ENCODE measurements around the gene TXNRD2.

TXNRD2 gene

GRCh38 chr22:19902245-19902715 is 39.3 kb downstream of the TXNRD2 start:
- DNase-seq, result peak; percentile 79

- no peak for DNase-seq
Measured at GRCh38 chr22:19901577-19902244, 39.9 kb downstream of the TXNRD2 start.

- DNase-seq, result no peak
Measured at GRCh38 chr22:19900707-19901436, 40.7 kb downstream of the TXNRD2 start.

- no peak for DNase-seq
Measured at GRCh38 chr22:19898831-19899567, 42.6 kb downstream of the TXNRD2 start.

- no peak for DNase-seq
Measured at GRCh38 chr22:19898145-19898544, 43.5 kb downstream of the TXNRD2 start.

- DNase-seq, result no peak
Measured at GRCh38 chr22:19897726-19898125, 43.9 kb downstream of the TXNRD2 start.

GRCh38 chr22:19896665-19897355 is 44.8 kb downstream of the TXNRD2 start:
- DNase-seq, result no peak

GRCh38 chr22:19895160-19895849 is 46.3 kb downstream of the TXNRD2 start:
- no peak for DNase-seq

GRCh38 chr22:19893363-19893762 is 48.3 kb downstream of the TXNRD2 start:
- no peak for DNase-seq

GRCh38 chr22:19892925-19893324 is 48.7 kb downstream of the TXNRD2 start:
- no peak for DNase-seq

GRCh38 chr22:19892257-19892879 is 49.2 kb downstream of the TXNRD2 start:
- no peak for DNase-seq

- no peak for DNase-seq
Measured at GRCh38 chr22:19891317-19892256, 50.0 kb downstream of the TXNRD2 start.

- DNase-seq, result no peak
Measured at GRCh38 chr22:19890502-19891316, 50.9 kb downstream of the TXNRD2 start.

- no peak for DNase-seq
Measured at GRCh38 chr22:19889951-19890350, 51.7 kb downstream of the TXNRD2 start.

- no peak for DNase-seq
Measured at GRCh38 chr22:19888131-19888746, 53.4 kb downstream of the TXNRD2 start.

- DNase-seq, result no peak
Measured at GRCh38 chr22:19887256-19887985, 54.2 kb downstream of the TXNRD2 start.

GRCh38 chr22:19886605-19887255 is 54.9 kb downstream of the TXNRD2 start:
- DNase-seq, result no peak
